ENCODE data around the gene GPR15.

DNA sequence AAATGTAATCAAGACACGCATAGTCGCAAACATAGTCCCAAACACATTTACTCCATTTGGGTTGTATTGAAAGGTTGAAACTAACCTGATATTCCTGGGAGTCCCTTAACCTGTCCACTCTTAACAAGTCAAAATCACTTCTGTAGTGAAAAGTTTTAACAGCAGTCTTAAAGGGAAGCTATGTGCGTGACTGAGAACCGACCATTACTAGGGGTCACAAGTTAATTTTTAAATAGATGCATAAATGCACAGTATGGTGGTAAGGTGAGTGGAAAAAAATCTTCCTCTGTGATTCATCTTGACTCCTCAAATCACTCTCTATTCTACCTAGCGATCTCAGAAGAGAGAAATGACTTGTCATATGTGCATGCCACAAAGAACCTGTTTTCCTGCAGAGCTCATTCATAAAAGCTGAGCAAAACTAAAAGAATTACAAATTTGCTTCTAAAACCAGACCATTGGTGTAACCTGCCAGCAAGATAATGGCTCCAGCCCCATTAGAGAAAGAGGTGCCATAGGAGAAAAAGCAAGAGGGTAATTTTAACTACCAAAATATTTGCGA, 4.8 kb downstream of the GPR15 start:
- TF ChIP-seq, protein P1, sequence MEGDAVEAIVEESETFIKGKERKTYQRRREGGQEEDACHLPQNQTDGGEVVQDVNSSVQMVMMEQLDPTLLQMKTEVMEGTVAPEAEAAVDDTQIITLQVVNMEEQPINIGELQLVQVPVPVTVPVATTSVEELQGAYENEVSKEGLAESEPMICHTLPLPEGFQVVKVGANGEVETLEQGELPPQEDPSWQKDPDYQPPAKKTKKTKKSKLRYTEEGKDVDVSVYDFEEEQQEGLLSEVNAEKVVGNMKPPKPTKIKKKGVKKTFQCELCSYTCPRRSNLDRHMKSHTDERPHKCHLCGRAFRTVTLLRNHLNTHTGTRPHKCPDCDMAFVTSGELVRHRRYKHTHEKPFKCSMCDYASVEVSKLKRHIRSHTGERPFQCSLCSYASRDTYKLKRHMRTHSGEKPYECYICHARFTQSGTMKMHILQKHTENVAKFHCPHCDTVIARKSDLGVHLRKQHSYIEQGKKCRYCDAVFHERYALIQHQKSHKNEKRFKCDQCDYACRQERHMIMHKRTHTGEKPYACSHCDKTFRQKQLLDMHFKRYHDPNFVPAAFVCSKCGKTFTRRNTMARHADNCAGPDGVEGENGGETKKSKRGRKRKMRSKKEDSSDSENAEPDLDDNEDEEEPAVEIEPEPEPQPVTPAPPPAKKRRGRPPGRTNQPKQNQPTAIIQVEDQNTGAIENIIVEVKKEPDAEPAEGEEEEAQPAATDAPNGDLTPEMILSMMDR (IDR thresholded peaks at IDR 0.05 in 8 of 11, conservative IDR thresholded peaks at IDR 0.05 in 3 of 11), result no peak
- no peak for TF ChIP-seq POLR2AphosphoS5 (IDR thresholded peaks at IDR 0.05)
- no peak for TF ChIP-seq POLR2A (IDR thresholded peaks at IDR 0.05)

All from spleen (tissue), 7 donors.